ENCODE data around the gene INO80B.
A peak's percentile ranks its signal among the peaks of the same experiment; 100 is the strongest.
"Not testable (repeated sequence)": the region's sequence is repeated elsewhere in the genome, so short reads cannot be mapped to it uniquely, and the experiment has no call there.

The INO80B gene

DNA sequence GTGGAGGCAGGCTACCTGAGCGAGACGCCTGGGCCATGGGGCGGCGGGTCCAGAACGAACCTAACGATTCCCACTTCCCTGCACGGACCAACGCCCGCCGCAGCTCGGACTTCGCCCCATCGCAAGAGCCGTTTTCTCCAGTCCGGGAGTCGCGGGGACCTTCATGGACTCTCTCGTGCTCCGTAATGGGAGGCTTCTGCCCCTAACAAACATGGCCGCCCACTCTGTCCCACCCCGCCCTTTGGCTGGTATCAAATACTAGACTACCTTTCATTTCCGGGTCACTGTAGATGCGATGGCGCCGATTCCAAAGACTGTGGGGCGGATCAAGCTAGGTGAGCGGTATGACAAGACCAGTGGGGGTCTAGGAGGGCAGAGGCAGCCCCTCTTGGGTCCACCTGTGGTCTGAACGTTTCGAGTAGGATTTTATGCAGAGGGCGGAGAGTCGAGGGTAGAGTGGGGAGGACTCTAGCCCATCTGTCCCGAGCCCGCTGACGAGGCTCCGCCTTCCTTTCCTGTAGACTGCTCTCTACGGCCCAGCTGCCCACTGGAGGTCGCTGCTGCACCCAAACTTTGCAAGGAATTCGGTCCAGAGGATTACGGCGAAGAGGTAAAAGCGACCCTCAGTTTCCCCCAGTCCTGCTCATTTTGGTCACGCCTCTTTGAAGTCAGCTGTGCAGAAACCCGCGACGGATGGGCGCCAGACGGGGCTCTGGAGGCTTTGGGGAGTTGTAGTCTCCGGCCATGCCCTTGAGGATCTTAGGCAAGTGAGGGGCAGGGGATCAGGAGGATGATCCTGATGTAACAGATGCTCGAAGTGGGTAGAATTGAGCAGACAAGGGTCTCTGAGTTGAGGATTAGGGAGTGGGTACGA, 28.2 kb downstream of the INO80B start, which contains the start of the genes CCDC142 and TTC31:
TSS of gene CCDC142 (minus strand) at position 198 of the 874 bp plus-strand sequence. CDS start at position 37, 161 bp downstream.
TSS of gene TTC31 (plus strand) at position 281 of the 874 bp plus-strand sequence. CDS start at position 296, 15 bp downstream.
- peak; percentile 84 to 99 (median 99) for DNase-seq

DNA sequence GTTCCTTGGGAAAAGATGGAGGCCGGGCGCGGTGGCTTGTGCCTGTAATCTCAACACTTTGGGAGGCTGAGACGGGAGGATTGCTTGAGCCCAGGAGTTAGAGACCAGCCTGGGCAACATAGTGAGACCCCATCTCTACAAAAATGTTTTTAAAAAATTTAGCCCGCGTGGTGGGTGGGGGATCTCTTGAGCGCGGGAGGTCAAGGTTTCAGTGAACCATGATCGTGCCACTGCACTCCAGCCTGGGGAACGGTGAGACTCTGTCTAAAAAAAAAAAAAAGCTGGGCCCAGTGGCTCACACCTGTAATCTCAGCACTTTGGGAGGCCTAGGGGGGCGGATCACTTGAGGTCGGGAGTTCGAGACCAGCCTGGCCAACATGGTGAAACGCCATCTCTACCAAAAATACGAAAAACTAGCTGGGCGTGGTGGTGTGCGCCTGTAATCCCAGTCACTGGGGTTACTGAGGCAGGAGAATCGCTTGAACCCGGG, 28.8 kb downstream of the INO80B start:
- not testable (repeated sequence) for DNase-seq

DNA sequence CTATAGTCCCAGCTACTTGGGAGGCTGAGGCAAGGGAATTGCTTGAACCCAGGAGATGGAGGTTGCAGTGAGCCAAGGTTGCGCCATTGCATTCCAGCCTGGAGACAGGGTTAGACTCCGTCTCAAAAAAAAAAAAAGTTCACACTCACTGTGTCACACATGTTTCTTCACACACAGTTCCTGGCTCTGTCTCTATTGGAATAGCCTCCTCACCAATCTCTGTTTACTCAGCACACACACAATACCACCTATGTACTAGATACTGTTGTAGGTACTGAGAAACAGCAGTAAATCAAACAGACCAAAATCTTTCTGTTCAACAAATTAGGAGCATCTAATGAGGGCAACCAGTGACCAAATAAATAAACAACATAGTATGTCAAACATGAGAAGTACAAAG, 31.3 kb downstream of the INO80B start:
- DNase-seq: no peak

DNA sequence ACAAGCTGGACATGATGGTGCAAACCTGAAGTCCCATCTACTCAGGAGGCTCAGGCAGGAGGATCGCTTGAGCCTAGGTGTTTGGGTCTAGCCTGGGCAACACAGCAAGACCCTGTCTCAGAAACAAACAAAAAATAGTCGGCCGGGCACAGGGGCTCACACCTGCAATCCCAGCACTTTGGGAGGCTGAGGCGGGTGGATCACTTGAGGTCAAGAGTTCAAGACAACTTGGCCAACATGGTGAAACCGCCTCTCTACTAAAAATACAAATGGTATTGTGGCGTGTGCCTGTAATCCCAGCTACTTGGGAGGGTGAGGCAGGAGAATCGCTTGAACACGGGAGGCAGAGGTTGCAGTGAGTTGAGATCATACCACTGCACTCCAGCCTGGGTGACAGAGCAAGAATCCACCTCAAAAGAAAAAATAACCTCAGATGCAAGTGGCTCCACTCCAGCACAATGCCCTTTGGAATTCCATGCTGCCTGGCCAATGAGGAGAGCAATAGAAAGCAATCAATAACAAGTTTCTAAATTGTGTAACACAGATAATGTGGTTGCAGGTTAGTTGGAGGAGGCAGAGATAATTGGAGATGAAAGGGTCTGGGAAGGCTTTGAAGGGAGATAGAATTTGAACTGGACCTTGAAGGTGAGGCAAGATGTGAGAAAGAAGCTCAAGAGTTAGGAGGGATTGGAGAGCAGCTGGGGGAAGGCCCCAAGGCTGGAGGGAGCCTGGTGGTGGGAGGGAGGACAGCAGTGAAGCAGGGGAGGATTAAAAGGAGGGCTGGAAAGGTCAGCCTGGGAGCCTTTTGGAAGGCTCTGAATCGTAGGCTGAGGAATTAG, 34.0 kb downstream of the INO80B start:
- DNase-seq: no peak

DNA sequence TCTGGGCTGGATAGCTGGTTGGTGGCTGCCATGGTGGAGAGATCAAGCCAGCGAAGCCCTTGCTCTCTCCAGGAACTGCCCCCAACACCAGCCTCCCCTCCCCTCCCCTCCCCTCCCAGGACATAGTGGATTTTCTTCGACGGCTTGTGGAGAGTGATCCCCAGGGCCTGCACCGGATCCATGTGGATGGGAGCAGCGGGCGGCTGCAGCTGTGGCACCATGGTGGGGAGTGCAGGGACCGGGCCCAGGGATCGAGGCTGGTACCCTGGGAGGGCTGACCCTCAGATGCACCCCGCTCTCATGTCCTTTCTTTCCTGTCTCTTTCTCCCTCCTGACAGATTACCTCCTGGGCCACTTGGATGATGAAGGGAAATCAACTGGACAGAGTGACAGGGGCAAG, 35.0 kb downstream of the INO80B start:
- DNase-seq: no peak

DNA sequence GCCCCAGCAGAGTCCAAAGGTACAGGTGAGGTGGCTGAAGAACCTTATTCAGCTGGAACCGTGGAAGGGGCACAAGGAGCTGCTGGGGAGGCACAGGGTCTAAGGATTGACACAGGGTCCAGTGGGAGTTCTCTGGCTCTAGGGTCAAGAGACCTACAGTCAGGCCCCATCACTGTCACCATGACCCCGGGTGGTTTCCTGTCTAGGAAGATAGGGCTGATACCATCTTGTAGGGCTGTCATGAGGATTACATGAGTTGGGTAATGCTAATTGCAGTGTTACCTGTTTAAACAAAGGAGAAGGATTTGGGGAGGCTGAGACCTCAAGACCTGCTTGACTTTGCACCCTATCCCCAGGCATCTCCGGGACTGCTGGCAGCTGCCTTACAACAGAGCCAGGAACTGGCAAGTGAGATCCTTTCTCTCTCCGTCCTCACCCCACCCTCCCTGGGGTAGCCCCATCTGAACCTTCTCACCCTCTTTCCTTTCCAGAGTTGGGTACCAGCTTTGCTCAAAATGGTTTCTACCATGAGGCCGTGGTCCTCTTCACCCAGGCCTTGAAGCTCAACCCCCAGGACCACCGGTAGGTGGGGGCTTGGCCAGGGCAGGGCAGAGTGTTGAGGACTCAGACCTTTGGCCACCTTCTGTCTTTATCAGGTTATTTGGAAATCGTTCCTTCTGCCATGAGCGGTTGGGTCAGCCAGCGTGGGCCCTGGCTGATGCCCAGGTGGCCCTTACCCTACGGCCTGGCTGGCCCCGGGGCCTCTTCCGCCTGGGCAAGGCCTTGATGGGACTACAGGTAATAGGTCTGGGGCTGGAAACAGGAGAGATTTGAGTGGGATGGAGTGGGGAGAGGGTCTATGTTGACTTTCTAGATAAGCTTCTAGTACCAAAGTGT, 37.0 kb downstream of the INO80B start:
- DNase-seq: no peak

DNA sequence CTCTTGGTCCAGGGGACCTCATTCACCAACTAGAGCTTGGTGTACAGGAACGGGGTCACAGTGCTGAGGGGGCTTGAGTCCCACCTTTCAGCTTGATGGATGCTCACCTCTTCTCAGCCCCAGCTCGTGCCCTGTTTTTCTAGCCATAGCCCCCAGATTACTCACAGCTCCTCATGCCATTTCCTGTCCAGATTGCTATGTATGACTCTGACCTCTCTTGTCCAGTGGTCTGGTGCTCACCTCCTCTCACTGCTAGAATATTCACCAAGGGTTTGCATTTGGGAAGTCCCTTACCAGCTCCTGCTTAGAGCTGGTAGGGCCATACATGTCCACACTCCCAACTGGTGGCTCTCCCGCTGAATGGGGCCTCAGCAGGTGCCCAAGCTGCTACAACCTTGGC, 38.7 kb downstream of the INO80B start:
- DNase-seq: no peak

DNA sequence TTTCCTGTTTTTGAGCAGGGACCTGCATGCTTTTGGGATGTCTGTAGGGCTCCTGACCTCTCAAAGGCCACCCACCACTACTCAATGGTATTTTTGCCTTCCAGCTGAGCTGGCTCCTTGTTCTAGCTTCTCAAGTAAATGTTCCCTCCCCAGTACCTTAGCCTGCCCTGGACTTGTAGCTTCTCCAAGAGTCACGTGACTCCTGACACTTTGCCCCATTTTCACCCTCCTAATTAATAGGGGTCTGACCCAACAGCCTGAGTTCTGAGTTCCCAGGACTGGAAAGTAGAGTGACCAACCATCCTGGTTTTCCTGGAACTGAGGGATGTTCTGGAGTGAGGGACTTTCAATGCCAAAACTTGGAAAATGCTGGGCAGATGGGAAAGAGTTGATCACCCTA, 40.6 kb downstream of the INO80B start:
- no peak for DNase-seq

DNA sequence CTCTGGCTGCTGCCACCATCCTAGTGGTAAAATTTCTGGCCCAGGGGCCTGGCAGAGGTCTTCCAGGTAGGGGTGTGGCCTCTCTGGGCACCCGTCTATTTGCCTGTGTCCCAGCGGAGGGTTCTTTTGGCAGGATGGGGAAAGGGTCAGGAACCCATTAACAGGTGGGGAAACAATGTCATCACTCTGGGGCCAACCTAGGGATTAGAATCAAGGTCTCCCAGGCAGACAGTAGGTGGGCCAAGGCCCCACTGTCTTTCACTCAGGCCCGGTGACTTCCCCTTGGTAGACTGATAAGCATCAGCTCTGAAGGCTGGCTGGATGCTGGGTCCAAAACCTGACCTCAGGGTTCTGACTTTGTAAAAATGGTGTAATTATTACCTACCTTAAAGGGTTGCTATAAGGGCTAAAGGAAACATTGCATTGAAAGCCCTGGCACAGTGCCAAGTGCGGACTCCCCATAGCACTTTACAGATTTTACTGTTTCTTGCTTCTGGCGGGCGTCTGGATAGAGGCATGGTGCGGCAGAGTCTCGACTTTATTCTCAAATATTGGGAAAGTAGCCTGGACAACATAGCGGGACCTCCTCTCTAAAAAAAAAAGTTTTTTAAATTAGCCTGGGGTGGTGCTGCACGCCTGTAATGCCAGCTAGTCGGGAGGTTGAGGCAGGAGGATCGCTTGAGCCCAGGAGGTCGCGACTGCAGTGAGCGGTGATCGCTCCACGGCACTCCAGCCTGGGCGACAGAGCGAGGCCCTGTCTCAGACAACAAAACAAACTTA, 42.3 kb downstream of the INO80B start:
- peak in 2 of 3 experiments; percentile 50 to 56 for DNase-seq

DNA sequence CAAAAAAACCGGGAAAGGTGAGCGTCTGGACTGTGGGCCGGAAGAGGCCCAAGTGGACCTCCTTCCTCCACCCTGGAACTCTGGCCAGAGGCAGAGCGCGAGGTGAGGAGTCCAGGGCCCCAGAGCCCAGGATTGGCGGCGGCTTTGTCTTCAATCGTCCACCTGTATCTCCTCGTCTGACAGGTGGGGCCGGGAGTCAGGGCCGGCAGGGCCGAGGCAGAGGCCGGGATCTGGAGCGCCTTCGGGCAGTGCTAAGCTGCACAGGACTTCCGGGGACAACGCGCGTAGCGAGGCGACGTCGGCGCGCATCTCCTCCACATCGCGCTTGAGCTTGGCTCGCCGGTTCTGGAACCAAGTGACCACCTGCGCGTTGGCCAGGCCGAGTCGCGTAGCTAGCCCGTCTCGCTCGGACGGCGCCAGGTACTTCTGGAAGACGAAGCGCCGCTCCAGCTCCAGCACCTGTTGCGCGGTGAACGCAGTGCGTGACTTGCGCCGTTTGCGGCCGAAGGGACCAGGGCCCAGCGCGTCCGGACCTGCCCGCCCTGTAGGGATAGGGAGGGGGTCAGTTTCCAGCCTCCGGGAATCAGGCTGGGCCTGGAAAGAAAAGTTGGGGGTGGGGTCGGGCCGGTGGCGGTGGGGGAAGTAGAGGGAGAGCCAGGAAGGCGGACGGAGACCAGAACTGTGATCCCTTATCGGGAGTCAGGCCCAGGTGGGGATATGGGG, 43.1 kb downstream of the INO80B start:
- DNase-seq: peak in 2 of 3 experiments; percentile 79 to 81

DNA sequence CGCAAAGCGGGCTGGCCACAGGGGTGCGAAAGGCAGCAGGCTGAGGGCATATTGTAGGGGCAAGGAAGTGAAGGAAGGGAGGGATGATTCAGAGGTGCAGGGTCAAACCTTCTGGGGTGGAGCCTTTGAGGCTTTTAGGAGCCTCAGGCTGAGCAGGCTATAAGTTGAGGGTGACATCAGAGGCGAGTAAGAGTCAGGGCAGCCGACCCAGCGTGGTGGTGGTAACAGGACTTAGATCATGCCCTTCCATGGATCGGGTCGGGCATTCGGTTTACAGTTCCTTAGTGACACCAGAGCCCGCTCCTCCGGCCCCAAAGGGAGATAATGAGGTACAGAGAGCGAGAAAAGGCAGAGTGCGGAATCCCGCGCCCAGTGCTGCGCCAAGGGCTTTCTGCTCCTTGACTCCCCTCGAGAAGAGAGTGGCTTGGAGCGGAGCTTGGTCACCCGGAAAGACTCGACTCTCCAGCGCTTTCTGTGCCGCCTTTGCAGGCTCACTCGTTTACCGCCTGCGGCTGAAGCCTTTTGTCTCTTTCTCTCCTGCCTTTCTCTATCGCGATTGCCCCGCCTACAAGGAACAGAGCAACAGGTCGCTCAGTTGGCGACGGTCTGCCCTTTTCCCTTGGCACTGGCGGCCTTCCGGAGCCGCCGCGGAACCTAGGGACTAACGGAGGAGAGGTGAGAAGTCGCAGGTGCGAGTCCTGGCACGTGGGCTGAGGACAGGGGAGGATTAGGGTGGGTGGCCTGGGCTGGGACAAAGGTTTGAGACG, 43.8 kb downstream of the INO80B start:
- peak in 1 of 3 experiments; percentile 49 for DNase-seq

DNA sequence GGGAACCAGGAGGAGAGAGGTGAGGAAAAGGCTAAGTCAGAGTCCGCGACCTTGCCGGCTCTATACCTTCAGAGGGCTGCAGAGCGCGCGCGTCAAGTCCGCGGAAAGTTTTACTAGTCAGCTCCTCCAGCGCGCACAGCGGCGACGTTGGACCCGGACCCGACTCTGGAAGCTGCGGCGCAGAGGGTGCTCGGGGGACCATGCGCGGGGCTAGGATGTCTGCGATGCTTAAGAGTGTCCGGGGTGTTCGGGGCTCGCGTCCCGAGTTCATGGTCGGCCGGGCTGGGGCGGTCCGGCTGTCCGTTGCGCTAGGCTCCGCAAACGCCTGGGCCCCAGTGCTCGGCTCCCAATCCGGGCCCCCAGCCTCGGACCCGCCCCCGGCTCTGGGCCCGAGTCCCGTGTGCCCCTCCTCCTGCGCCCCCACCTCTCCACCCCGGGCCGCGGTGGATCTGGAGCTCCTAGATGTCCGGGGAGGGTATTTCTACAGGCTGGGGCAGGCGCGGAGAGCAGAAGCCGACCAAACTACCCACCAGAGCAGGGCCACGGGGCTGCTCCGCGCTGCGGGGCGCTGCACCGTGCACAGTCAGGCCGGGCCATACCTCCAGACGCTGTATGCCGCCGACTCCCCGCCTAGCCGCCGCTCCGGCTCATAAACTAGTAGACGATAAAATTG, 44.5 kb downstream of the INO80B start, which contains the start of gene LBX2:
TSS of gene LBX2 (minus strand) at position 337 of the 673 bp plus-strand sequence. CDS start at position 271, 66 bp downstream.
- no peak for DNase-seq

DNA sequence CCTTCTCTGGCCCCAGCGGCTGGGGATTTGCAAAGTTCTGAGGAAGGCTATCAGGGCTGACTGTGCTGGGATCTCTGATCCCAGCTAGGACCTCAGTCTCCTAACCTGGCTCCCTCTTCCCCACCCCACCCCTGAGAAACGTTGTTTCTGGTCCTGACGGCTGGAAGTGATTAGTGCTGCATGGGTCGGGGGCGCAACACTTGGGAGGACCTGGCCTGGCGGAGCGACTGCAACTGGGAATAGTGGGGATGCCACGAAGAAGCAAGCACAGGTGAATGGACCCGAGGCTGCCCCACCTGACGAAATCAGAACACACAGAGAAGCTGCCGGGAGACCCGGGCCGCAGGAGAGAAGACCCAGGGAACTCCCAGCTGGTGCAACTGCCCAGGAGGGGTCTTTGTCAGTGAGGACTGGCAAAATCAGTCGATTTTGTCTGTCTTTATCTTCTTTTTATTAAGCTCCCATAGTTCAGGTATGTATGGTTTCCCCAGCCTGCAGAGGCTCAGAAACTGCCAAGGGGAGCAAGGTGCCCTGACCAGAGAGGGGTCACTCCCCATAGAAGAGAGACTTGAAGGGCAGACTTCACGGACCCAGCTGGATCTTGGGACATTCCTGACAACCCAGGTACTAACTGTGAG, 45.2 kb downstream of the INO80B start:
- DNase-seq: no peak

DNA sequence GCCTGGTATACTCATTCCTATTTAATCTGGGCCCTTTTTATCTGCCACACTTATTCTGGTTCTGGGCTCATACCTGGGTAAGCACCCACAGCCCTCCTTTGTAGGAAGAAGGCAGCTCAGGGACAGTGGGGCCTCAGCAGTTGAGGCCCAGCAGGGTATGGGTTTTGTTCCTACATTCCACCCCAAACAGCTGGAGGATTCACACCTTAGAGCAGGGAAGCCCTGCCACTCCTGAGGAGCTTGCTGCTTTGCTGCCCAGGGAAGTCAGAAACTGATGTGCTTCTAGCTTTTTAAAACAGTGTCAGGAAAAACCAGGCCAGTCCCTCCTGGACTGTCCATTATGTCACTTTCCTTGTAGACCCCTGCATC, 45.7 kb downstream of the INO80B start:
- DNase-seq: no peak

DNA sequence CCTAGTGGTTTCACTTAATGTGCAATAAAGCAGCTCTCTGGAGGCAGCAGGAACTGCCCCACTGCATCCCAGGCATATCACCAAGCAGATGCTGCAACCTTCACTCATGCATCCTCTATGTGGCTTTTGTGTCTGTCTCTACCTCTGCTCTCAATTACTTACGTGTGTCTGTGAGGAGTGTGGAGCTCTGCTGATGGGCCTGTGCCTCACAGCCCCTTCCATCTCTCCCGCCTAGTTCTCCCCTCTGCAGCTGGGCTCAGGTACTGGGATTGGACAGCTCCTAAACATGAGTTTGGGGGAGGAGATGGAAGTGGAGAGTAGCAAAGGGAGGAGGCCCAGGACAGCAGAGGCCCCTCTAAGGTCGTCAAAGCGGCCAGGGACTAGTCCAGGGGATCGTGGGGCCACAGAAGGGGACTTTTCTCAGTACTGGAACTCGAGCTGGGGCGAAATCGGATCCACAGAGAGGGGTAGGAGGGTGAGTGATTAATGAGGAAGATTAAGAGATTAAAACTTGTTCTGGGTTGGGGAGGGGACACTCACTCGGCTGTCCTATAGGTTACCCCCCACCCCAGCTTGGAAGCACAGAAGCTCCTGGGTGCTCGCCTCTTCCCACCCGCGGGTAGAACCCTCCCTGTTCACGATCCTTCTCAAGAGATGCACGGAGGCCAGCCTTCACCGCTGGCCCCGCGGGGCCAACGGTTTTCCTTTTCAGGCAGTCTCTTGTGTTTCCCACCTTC, 46.6 kb downstream of the INO80B start:
- DNase-seq: no peak

DNA sequence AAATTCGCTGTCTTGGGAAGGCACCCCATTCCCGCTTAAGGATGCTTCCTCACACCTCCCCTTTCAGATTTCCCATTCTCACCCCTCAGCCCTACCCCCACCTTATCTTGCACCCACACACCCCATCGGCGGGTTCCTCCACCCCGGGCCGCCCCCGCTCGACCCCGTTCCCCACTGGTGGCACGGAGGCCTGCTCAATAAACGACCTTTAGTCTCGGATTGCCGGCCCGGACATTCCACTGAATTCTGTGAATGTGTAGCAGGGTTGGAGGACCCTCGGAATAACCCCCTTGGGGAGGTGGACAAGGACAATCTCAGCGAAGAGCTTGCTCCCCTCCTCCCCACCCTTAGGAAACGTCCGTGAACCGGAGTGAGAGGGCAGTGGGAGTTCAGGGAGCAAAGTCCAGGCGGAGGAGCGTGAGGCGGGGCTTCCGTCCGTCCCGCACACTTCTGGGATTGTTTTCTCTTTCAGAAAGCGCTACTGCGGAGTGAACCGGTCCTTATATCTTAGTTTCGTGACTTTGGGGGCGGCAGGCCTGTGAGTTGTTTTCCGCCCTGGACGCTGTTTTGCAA, 47.3 kb downstream of the INO80B start:
- DNase-seq: no peak

DNA sequence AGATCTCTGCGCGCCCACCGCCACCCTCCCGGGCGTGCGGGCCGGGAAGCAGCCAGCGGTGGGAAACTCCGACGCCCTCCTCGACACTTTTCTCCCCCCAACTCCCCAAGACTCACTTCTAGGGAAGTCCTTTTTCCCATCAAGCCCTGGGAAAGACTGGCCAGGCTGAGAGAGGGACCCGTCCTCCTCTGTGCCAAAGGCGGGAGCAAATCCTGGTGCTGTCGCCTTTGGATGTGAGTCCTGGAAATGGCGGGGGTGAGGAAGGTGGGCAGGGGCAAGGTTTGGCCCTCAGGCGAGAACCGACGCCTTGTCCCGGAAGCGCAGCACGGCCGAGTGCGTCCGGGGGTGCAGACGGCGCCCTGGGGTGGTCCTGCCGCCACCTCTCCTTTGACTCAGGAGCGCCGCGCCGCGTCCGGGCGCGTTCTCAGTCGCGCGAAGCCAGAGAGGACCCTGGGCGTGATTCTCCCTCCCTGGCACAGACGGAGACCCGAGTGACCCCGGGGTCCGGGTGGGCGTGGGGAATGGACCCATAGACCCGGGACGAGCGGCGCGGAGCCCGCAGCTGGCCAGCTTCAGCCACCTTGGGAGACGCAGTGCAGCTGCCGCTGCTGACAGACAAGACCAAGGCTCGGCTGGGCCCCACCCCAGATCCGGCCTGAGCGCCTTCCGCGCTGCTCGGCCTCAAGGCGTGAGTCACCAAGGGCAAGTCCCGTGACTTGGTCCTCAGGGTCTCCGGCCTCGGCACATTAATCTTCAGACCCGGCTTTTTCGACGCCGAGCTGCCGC, 48.0 kb downstream of the INO80B start:
- DNase-seq: no peak

All from NCI-H1417 (cell line).